Ovary (tissue), 9 donors: ENCODE measurements around the gene THBD. TPM values are rescaled to one million over a fixed set of nuclear protein-coding genes. Genes with fewer than 3 reads are reported as not detected.
A peak's percentile ranks its signal among the peaks of the same experiment; 100 is the strongest.

ENCODE experiments used
- DNase-seq, 5 donors: peaks; one replicate each; pipeline ENCODE4 v3.0.0-alpha.2; 2019 to 2020
- H3K27ac ChIP-seq, 2 donors: fragments of 200-600 bp; one replicate each; pipeline versions ENCODE4 v1.5.1 to v1.8.0; 2019 to 2022
- H3K27me3 ChIP-seq: fragments of 200-600 bp; one replicate; pipeline ENCODE4 v1.8.0; 2022
- H3K36me3 ChIP-seq: fragments of 200-600 bp; sonication (generic); one replicate; pipeline ENCODE4 v1.5.1; 2019
- H3K4me1 ChIP-seq: one replicate; pipeline ENCODE4 v1.8.1; 2013; ENCODE audit warnings: mild to moderate bottlenecking, moderate library complexity; ENCODE audit not compliant: insufficient read depth
- H3K4me3 ChIP-seq: fragments of 200-600 bp; sonication (generic); one replicate; pipeline ENCODE4 v1.5.1; 2017
- H3K9me3 ChIP-seq, 2 donors: fragments of 200-600 bp in 1 of 2; sonication (generic) in 1 of 2; one replicate each; pipeline versions ENCODE4 v1.5.1 to v1.8.1; 2013 to 2019; ENCODE audit warnings: mild to moderate bottlenecking in 1 of 2, moderate library complexity in 1 of 2
- CTCF ChIP-seq, 3 donors: fragments of 450-650 bp in 2 of 3; fragments of 200-600 bp in 1 of 3; IDR thresholded peaks; one replicate each; pipeline versions ENCODE4 v1.5.1 to v1.8.0; 2016 to 2022; ENCODE audit warnings: antibody characterized with exemption in 3 of 3, mild to moderate bottlenecking in 1 of 3
- EP300 ChIP-seq: sonication (generic); formaldehyde crosslinking; IDR thresholded peaks from one replicate; pipeline ENCODE4 v1.6.1; 2017; ENCODE audit warnings: antibody characterized with exemption
- POLR2A ChIP-seq: fragments of 450-650 bp; IDR thresholded peaks from one replicate; pipeline ENCODE4 v1.6.1; 2017; ENCODE audit warnings: antibody characterized with exemption, mild to moderate bottlenecking, moderate library complexity
- WGBS, 3 donors: extraction: QIAGEN DNeasy Blood & Tissue Kit in 1 of 3; methylation state at CpG; one replicate each; pipeline versions ENCODE4 v1.1.5 to v1.1.7; 2013 to 2017; 5-methylcytosine and 5-hydroxymethylcytosine counted together
- intact Hi-C, 4 donors: fragments of 100-400 bp; cut with DNase I; formaldehyde crosslinking; loops; one replicate each; pipeline versions ENCODE4 v1.11.0 to v1.15.1; 2022 to 2023
- polyA plus RNA-seq, 2 donors: library from polyadenylated mRNA; stranded (reverse); fragments of 200-250 nt in 1 of 2; fragments of 350-450 nt in 1 of 2; fragmentation: Illumina TruSeq in 1 of 2; extraction: RNeasy Lipid Tissue Mini Kit (QIAGEN cat#74804) in 1 of 2; gene quantifications; one replicate each; pipeline ENCODE4 v1.2.3, GENCODE V29; 2013 to 2014
- total RNA-seq, 7 donors: library from RNA; depleted of rRNA in 2 of 7; stranded (reverse); fragments of >200 nt in 2 of 7; fragmentation: NEBNext Ultra II Directional in 3 of 7; extraction: Animal tissue kit (Norgen Biotek cat#: 25700) in 3 of 7; gene quantifications; one replicate each; pipeline versions ENCODE4 v1.1.0 to v1.2.4, GENCODE V29; 2016 to 2023
- donor health status: DM: no; HTN: no; CAD: no; lungs with moderate emphysema.
- donor health status: DM: no; HTN: no; CAD: no.
- donor health status: Bipolar disorder and iron deficiency.
- donor health status: DM: yes; HTN: yes; CAD: no.
- donor health status: DM: no; HTN: no; CAD: no.
- donor health status: DM: yes; HTN: yes; CAD: no.

THBD gene
- total and polyA plus RNA-seq, 9 donors = 2.5 to 29.3 (median 9.7) TPM

- TF ChIP-seq POLR2A = no peak
- no peak for TF ChIP-seq EP300
- TF ChIP-seq CTCF (IDR thresholded peaks at IDR 0.05) = no peak
Observed at GRCh38 chr20:23084282-23084844, 34.9 kb upstream of the THBD start.

GRCh38 chr20:23083553-23084220 is 34.2 kb upstream of the THBD start:
- Histone ChIP-seq H3K4me1 (peaks cover 7% of the 10 kb centered on the region), H3K4me3 (peak overlapping the region; percentile 18), H3K9me3 (no peaks in the 10 kb centered on the region), H3K36me3 (no peaks in the 10 kb centered on the region), H3K27me3 (no peaks in the 10 kb centered on the region), H3K27ac (no peak overlapping the region)
- DNase-seq = no peak
- no peak for TF ChIP-seq CTCF (IDR thresholded peaks at IDR 0.05)
- no peak for TF ChIP-seq POLR2A
- TF ChIP-seq EP300 = no peak
- 83 to 88% (median 85%) methylated on average over 15 of the region's 15 CpGs for WGBS, 3 donors
- intact Hi-C loops = no loop called here

More at GRCh38 chr20:23084282-23084844, 34.9 kb upstream of the THBD start:
- H3K36me3 ChIP-seq = no peaks in the 10 kb centered on the region
- no peaks in the 10 kb centered on the region for H3K9me3 ChIP-seq
- peak overlapping the region; percentile 18 for H3K4me3 ChIP-seq
- H3K27ac ChIP-seq = no peak overlapping the region
- no peaks in the 10 kb centered on the region for H3K27me3 ChIP-seq
- peaks cover 7% of the 10 kb centered on the region for H3K4me1 ChIP-seq
- 90 to 94% (median 90%) methylated on average over 17 of the region's 17 CpGs for WGBS, 3 donors
- intact Hi-C loops = no loop called here
- no peak for DNase-seq

GRCh38 chr20:23082846-23083552 is 33.5 kb upstream of the THBD start:
- peak in 1 of 5 donors; percentile 54 for DNase-seq
- Histone ChIP-seq H3K9me3 (no peaks in the 10 kb centered on the region), H3K36me3 (no peaks in the 10 kb centered on the region), H3K4me1 (peaks cover 7% of the 10 kb centered on the region), H3K27ac (no peak overlapping the region), H3K4me3 (no peak overlapping the region), H3K27me3 (no peaks in the 10 kb centered on the region)
- intact Hi-C loops = no loop called here
- TF ChIP-seq EP300 (no peak), CTCF (IDR thresholded peaks at IDR 0.05) (no peak), POLR2A (no peak)
- 54 to 60% (median 60%) methylated on average over 9 of the region's 9 CpGs for WGBS, 3 donors

- DNase-seq = no peak
- 84 to 89% (median 89%) methylated on average over 9 of the region's 9 CpGs for WGBS, 3 donors
- TF ChIP-seq CTCF (IDR thresholded peaks at IDR 0.05) (no peak), EP300 (no peak), POLR2A (no peak)
- H3K27ac ChIP-seq = no peak overlapping the region
- no peak overlapping the region for H3K4me3 ChIP-seq
- intact Hi-C loops = no loop called here
- H3K27me3 ChIP-seq = no peaks in the 10 kb centered on the region
- H3K4me1 ChIP-seq = peaks cover 7% of the 10 kb centered on the region
- H3K36me3 ChIP-seq = no peaks in the 10 kb centered on the region
- no peaks in the 10 kb centered on the region for H3K9me3 ChIP-seq
Observed at GRCh38 chr20:23081263-23081819, 31.9 kb upstream of the THBD start.
